MCF 10A (cell line): Measurements from ENCODE around the gene STK33. TPM values are rescaled to one million over a fixed set of nuclear protein-coding genes. Genes with fewer than 3 reads are reported as not detected.

Experiments used
- BruUV-seq: library from RNA; stranded (reverse); fragments of 400-500 nt; replicated peaks from 2 replicates; lab custom pipeline; 2021; lab: Mats Ljungman, UMichigan
- CTCF ChIA-PET: fragments of 300-600 bp; sonication (Branson Sonifier 250); formaldehyde crosslinking; extraction: SDS; loops from one replicate; lab custom pipeline; 2021; ENCODE audit warnings: antibody characterized with exemption, inconsistent platforms; lab: Yijun Ruan, JAX
- POLR2A ChIA-PET: fragments of 300-600, 350-650 bp; sonication (Branson Sonifier 250); formaldehyde crosslinking; extraction: SDS; loops from one replicate; lab custom pipeline; 2020; ENCODE audit warnings: antibody characterized with exemption, inconsistent platforms; lab: Yijun Ruan, JAX
- DNase-seq: peaks from one replicate; pipeline ENCODE4 v3.0.0-alpha.2; 2018; ENCODE audit not compliant: unreplicated experiment
- H3K27ac Mint-ChIP-seq: one replicate; pipeline ENCODE4 v1.8.0; 2022; ENCODE audit warnings: mild to moderate bottlenecking, low read depth, mixed read lengths; ENCODE audit not compliant: unreplicated experiment
- H3K27me3 Mint-ChIP-seq: one replicate; pipeline ENCODE4 v1.8.0; 2022; ENCODE audit warnings: mixed read lengths; ENCODE audit not compliant: insufficient read depth, unreplicated experiment
- H3K36me3 Mint-ChIP-seq: one replicate; pipeline ENCODE4 v1.8.0; 2022; ENCODE audit warnings: mild to moderate bottlenecking, moderate library complexity, mixed read lengths; ENCODE audit not compliant: insufficient read depth, unreplicated experiment
- H3K4me1 Mint-ChIP-seq: one replicate; pipeline ENCODE4 v1.8.0; 2022; ENCODE audit warnings: mixed read lengths; ENCODE audit not compliant: insufficient read depth, unreplicated experiment
- H3K4me3 Mint-ChIP-seq: one replicate; pipeline ENCODE4 v1.8.0; 2022; ENCODE audit warnings: mild to moderate bottlenecking, moderate library complexity, mixed read lengths; ENCODE audit not compliant: unreplicated experiment
- H3K9me3 Mint-ChIP-seq: one replicate; pipeline ENCODE4 v1.8.0; 2022; ENCODE audit warnings: mixed read lengths; ENCODE audit not compliant: unreplicated experiment
- CTCF ChIP-seq: fragments of 200-600 bp; IDR thresholded peaks from one replicate; pipeline ENCODE4 v1.8.0; 2022; ENCODE audit warnings: antibody characterized with exemption, mild to moderate bottlenecking; ENCODE audit not compliant: unreplicated experiment
- intact Hi-C: fragments of 100-400 bp; cut with micrococcal nuclease; formaldehyde crosslinking; loops from 2 replicates; pipeline ENCODE4 v1.14.1; 2022
- total RNA-seq: library from RNA; stranded (reverse); gene quantifications from 2 replicates; pipeline ENCODE4 v1.2.3, GENCODE V29; 2022

The STK33 gene
- total RNA-seq, 1 experiment from 2014 or later: 0.58 TPM

- H3K27me3 Mint-ChIP-seq: peaks cover 45% of the 10 kb centered on the region
Observed at GRCh38 chr11:8351223-8351622, 242.8 kb downstream of the STK33 start.

DNA sequence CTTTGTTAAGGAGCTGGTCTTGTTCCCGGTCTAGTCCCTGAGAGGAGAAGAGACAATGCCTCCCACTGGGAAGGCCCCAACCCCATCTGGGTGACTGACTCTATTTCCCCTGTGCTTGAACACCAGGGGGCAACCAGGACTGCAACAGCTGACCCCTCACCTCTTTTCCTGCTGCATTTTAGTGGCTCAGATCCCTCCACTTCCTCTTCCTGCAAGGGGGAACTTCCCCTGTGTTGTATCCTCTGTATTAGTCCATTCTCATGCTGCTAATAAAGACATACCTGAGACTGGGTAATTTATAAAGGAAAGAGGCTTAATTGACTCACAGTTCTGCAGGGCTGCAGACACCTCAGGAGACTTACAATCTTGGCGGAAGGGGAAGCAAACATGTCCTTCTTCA lies 246.1 kb downstream of the STK33 start:
- BruUV-seq: no TSS peak
- ChIA-PET CTCF (interaction anchor here (2.1 kb wide), 1 partner anchor 14 kb away, joined by 7 read pairs; no protein-coding TSS in a partner anchor), POLR2A (no interaction called here)
- Mint-ChIP-seq H3K4me3 (no peak overlapping the region), H3K27me3 (peaks cover 31% of the 10 kb centered on the region), H3K27ac (no peak overlapping the region), H3K9me3 (no peaks in the 10 kb centered on the region), H3K36me3 (no peaks in the 10 kb centered on the region), H3K4me1 (peaks cover 10% of the 10 kb centered on the region)
- no peak for TF ChIP-seq CTCF
- no peak for DNase-seq
- intact Hi-C loops: no loop called here

More at GRCh38 chr11:8351223-8351622, 242.8 kb downstream of the STK33 start:
- H3K36me3 Mint-ChIP-seq: no peaks in the 10 kb centered on the region
- TF ChIP-seq CTCF: no peak
- ChIA-PET POLR2A (no interaction called here), CTCF (interaction anchor here (1.1 kb wide), 1 partner anchor 14 kb away, joined by 4 read pairs; no protein-coding TSS in a partner anchor)
- no peaks in the 10 kb centered on the region for H3K4me1 Mint-ChIP-seq
- H3K4me3 Mint-ChIP-seq: no peak overlapping the region
- H3K9me3 Mint-ChIP-seq: no peaks in the 10 kb centered on the region
- no TSS peak for BruUV-seq
- intact Hi-C loops: no loop called here
- H3K27ac Mint-ChIP-seq: no peak overlapping the region
- DNase-seq: no peak

GRCh38 chr11:8346157-8346755 lies 247.8 kb downstream of the STK33 start:
- TF ChIP-seq CTCF: no peak
- H3K9me3 Mint-ChIP-seq: no peaks in the 10 kb centered on the region
- H3K4me3 Mint-ChIP-seq: no peak overlapping the region
- no TSS peak for BruUV-seq
- POLR2A ChIA-PET: no interaction called here
- no peak overlapping the region for H3K27ac Mint-ChIP-seq
- CTCF ChIA-PET: interaction anchor here (1.0 kb wide), 1 partner anchor 13 kb away, joined by 5 read pairs; no protein-coding TSS in a partner anchor
- intact Hi-C loops: no loop called here
- no peak for DNase-seq
- H3K4me1 Mint-ChIP-seq: peaks cover 15% of the 10 kb centered on the region
- H3K36me3 Mint-ChIP-seq: no peaks in the 10 kb centered on the region
- peaks cover 31% of the 10 kb centered on the region for H3K27me3 Mint-ChIP-seq

DNA sequence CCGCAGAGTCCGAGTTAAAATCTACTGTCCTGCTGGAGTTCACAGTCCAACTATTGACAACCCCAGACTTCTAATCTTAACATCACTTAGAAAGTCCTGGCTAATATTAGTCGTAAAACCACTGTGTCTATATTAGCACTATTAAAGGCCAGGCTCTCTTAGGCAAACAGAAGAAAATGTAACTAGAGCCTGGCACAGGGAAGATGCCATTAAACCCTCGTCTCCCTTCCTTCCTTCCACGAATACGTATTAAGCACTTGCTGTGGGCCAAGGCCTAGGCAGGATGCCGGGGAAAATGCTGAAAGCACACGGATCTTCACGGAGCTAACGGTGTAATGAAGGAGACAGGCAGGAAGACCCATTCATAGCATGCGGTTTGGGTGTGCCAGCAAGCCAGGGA lies 248.8 kb downstream of the STK33 start:
- no TSS peak for BruUV-seq
- Mint-ChIP-seq H3K4me3 (no peak overlapping the region), H3K27me3 (peaks cover 27% of the 10 kb centered on the region), H3K27ac (no peak overlapping the region), H3K36me3 (no peaks in the 10 kb centered on the region), H3K4me1 (peaks cover 15% of the 10 kb centered on the region), H3K9me3 (no peaks in the 10 kb centered on the region)
- no peak for DNase-seq
- intact Hi-C loops: no loop called here
- ChIA-PET POLR2A (no interaction called here), CTCF (interaction anchor here (0.9 kb wide), 2 partner anchors 16 to 26 kb away, joined by 3 read pairs; no protein-coding TSS in a partner anchor)
- no peak for TF ChIP-seq CTCF
